KMS-11 (cell line): Measurements from ENCODE around the gene STAG1.
A peak's percentile ranks its signal among the peaks of the same experiment; 100 is the strongest.

Source experiments
- H2AFZ ChIP-seq: fragments of 200-600 bp; sonication (generic); 2 replicates; pipeline ENCODE4 v1.6.1; 2016; ENCODE audit warnings: antibody characterized with exemption, mixed run types, low read depth
- H3K27ac ChIP-seq: fragments of 200-600 bp; sonication (generic); 2 replicates; pipeline ENCODE4 v1.6.1; 2016; ENCODE audit warnings: mild to moderate bottlenecking, mixed run types
- H3K27me3 ChIP-seq: fragments of 200-600 bp; sonication (generic); 2 replicates; pipeline ENCODE4 v1.6.1; 2017; ENCODE audit warnings: mild to moderate bottlenecking, low read depth, mixed run types, moderate library complexity; ENCODE audit not compliant: insufficient read depth
- H3K36me3 ChIP-seq: fragments of 200-600 bp; sonication (generic); 2 replicates; pipeline ENCODE4 v1.6.1; 2017; ENCODE audit warnings: mild to moderate bottlenecking, mixed run types; ENCODE audit not compliant: insufficient read depth
- H3K4me1 ChIP-seq: fragments of 200-600 bp; sonication (generic); 2 replicates; pipeline ENCODE4 v1.6.1; 2016; ENCODE audit warnings: mild to moderate bottlenecking, low read depth, mixed run types; ENCODE audit not compliant: poor library complexity, severe bottlenecking
- H3K4me2 ChIP-seq: fragments of 200-600 bp; sonication (generic); 2 replicates; pipeline ENCODE4 v1.7.0; 2016; ENCODE audit warnings: mild to moderate bottlenecking, mixed run types
- H3K4me3 ChIP-seq: fragments of 200-600 bp; sonication (generic); IDR thresholded peaks from 2 replicates; pipeline ENCODE4 v1.6.1; 2017; ENCODE audit warnings: low read depth, low read length, mixed read lengths; ENCODE audit not compliant: insufficient read depth
- H3K79me2 ChIP-seq: fragments of 200-600 bp; sonication (generic); 2 replicates; pipeline ENCODE4 v1.6.1; 2016; ENCODE audit warnings: low read depth, mixed run types; ENCODE audit not compliant: insufficient read depth
- H3K9ac ChIP-seq: fragments of 200-600 bp; sonication (generic); 2 replicates; pipeline ENCODE4 v1.6.1; 2016; ENCODE audit warnings: mild to moderate bottlenecking, mixed run types
- H4K20me1 ChIP-seq: fragments of 200-600 bp; sonication (generic); 2 replicates; pipeline ENCODE4 v1.6.1; 2016; ENCODE audit warnings: mild to moderate bottlenecking, mixed run types; ENCODE audit not compliant: insufficient read depth
- TF ChIP-seq, protein P1 (sequence below): fragments of 200-600 bp; sonication (generic); conservative IDR thresholded peaks from 2 replicates; pipeline ENCODE4 v1.6.1; 2017; ENCODE audit warnings: low read depth, mild to moderate bottlenecking, antibody characterized with exemption, low read length, moderate library complexity, mixed read lengths

The STAG1 gene

DNA sequence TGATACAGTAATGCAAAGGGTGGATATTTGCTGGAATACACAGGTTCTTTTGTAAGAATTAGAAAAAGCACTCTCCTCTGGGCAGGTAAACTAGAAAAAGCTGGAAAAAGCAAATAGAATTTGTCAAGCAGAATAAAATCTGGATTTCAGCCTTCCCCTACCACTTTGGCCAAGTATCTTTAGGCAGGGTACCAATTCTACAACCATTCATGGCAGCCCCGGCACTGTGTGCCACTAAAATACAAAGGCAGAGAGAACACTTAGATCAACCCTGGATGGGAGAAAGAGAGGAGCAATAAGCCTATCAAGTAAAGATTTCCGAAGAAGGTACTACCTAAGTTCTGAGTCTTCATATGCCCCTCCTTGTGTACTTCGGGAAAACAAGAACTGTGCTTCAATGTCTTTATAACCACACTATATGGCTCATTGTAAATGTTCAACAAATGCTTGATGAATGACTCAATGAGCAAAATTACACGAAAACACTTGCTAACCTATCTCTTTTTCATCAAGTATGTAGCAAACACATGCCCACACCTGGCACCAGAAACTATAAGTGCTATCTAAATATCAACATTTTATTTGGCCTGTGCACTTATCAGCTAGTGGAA is 20.8 kb downstream of the STAG1 start:
- Histone ChIP-seq H2AFZ (no peak overlapping the region), H3K4me2 (no peak overlapping the region), H3K27me3 (no peaks in the 10 kb centered on the region), H3K27ac (no peak overlapping the region), H3K36me3 (no peaks in the 10 kb centered on the region), H3K4me3 (no peak overlapping the region), H3K79me2 (peaks cover 98% of the 10 kb centered on the region), H4K20me1 (peaks cover 66% of the 10 kb centered on the region), H3K9ac (no peak overlapping the region), H3K4me1 (peaks cover 61% of the 10 kb centered on the region)
- TF ChIP-seq, protein P1, sequence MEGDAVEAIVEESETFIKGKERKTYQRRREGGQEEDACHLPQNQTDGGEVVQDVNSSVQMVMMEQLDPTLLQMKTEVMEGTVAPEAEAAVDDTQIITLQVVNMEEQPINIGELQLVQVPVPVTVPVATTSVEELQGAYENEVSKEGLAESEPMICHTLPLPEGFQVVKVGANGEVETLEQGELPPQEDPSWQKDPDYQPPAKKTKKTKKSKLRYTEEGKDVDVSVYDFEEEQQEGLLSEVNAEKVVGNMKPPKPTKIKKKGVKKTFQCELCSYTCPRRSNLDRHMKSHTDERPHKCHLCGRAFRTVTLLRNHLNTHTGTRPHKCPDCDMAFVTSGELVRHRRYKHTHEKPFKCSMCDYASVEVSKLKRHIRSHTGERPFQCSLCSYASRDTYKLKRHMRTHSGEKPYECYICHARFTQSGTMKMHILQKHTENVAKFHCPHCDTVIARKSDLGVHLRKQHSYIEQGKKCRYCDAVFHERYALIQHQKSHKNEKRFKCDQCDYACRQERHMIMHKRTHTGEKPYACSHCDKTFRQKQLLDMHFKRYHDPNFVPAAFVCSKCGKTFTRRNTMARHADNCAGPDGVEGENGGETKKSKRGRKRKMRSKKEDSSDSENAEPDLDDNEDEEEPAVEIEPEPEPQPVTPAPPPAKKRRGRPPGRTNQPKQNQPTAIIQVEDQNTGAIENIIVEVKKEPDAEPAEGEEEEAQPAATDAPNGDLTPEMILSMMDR: no peak

DNA sequence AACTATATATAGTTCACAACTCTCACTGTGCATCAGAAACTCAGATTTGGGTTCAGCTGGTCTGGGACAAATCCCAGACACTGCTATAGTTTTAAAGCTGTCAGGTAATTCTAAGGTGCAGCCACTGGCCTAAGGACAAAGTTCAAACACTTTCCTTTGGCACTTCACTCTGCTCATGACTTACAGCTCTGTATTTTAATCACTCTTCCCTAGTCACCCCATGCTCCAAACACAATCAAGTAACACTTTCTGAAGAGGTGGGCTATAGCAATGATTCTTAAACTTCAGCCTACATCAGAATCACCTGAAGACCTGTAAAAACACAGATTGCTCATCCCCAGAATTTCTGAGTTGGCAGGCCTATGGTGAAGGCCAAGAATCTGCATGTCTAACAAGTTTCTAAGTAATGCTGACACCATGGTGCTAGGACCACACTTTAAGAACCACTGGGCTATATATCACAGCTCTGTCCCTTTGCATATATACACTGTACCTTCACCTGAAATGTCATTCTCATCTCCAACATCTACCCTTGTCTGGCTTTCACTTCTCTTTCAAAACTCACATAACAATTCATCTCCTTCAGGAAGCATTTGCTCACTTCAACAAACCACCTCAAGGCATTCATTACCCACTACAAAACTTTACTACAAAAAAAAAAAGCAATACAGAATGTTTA is 21.4 kb downstream of the STAG1 start:
- peaks cover 98% of the 10 kb centered on the region for H3K79me2 ChIP-seq
- peaks cover 72% of the 10 kb centered on the region for H4K20me1 ChIP-seq
- H3K36me3 ChIP-seq: no peaks in the 10 kb centered on the region

DNA sequence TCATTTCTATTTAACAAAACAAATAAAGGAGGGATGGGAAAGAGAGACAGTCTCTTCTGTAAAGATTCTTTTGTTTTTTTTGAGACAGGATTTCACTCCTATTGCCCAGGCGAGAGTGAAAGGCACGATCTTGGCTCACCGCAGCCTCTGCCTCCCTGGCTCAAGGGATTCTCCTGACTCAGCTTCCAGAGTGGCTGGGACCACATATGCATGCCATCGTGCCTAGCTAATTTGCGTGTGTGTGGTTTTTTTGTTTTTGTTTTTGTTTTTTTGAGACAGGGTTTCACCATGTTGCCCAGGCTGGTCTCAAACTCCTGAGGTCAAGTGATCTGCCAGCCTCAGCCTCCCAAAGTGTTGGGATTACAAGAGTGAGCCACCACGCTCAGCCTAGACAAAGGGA is 23.3 kb downstream of the STAG1 start:
- Histone ChIP-seq H3K36me3 (no peaks in the 10 kb centered on the region), H3K27ac (no peak overlapping the region), H4K20me1 (peaks cover 71% of the 10 kb centered on the region), H3K79me2 (peaks cover 95% of the 10 kb centered on the region), H3K4me2 (peak overlapping the region; percentile 21; the same call in 1 of the 2 replicates), H3K27me3 (no peaks in the 10 kb centered on the region), H3K4me1 (peaks cover 55% of the 10 kb centered on the region), H2AFZ (no peak overlapping the region), H3K4me3 (no peak overlapping the region), H3K9ac (no peak overlapping the region)
- TF ChIP-seq, protein P1: no peak

More for the DNA sequence above, 21.4 kb downstream of the STAG1 start:
- Histone ChIP-seq H3K9ac (no peak overlapping the region), H3K4me3 (no peak overlapping the region), H2AFZ (no peak overlapping the region), H3K27me3 (no peaks in the 10 kb centered on the region), H3K4me1 (peaks cover 64% of the 10 kb centered on the region), H3K27ac (no peak overlapping the region), H3K4me2 (no peak overlapping the region)
- TF ChIP-seq, protein P1: no peak

DNA sequence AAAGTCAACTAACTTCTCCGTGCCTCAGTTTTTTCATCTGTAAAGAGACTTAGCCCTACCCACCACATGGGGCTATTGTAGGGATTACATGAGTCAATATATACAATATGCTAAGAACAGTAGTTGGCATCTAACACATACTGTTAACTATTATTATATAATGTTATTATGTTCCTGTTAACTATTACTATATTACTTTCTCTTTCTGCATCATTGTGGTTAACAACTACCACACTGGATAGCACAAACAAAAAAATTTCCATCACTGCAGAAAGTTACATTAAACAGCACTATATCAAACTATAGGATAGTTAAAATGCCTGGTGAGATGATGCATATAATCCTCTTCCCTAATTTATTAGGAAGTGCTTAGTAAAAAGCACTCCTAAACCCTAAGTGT is 23.7 kb downstream of the STAG1 start:
- Histone ChIP-seq H3K4me2 (peak overlapping the region; percentile 21; the same call in 1 of the 2 replicates), H3K27me3 (no peaks in the 10 kb centered on the region), H3K36me3 (no peaks in the 10 kb centered on the region), H3K4me3 (no peak overlapping the region), H3K4me1 (peaks cover 55% of the 10 kb centered on the region), H3K79me2 (peaks cover 91% of the 10 kb centered on the region), H4K20me1 (peaks cover 70% of the 10 kb centered on the region), H3K9ac (no peak overlapping the region), H3K27ac (no peak overlapping the region), H2AFZ (no peak overlapping the region)
- TF ChIP-seq, protein P1: no peak
